Inferior parietal cortex (tissue), 1 donor: ENCODE data around the gene TSHZ2.
"Not testable (repeated sequence)": the region's sequence is repeated elsewhere in the genome, so short reads cannot be mapped to it uniquely, and the experiment has no call there.

Experiments used
- DNase-seq: peaks from one replicate; pipeline ENCODE4 v3.0.0-alpha.2; 2016; ENCODE audit errors: extremely low spot score

Gene TSHZ2

DNA sequence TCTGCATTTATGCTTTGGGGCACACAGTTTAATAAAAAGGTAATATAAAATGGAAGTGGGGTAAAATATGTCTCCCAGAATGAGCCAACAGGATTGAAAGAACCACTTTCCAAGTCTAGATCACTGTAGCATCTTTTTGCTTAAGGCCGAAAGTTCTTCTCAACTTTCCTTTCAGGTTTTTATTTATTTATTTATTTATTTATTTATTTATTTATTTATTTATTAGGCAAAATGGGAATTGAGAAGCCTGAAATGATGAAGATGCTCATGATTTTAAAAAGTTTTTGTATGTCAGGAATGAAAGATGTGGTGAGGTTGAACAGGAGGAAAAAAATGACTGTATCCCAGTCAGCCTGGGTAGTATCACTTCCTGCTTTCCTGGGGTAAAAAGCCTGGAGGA is 24.0 kb downstream of the TSHZ2 start:
- DNase-seq = no peak

DNA sequence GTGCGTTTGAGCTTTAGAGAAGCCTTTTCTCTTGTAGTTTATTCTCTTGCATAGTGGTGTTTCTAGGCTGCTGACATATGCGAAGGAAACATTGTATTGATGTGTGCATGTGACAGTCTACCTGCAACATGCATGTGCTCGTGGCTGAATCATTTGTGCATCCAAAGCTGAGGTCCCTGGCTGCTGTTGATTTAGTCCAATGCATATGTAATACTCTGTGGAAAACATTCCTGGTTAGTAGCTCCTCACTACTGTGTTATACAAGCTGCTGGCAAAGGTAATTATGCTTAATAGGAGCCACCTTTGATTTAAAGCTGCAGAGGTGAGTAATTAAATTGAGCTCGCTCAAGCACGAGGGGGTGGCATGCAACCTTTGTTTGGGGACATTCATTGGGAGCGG is 24.5 kb downstream of the TSHZ2 start:
- no peak for DNase-seq

DNA sequence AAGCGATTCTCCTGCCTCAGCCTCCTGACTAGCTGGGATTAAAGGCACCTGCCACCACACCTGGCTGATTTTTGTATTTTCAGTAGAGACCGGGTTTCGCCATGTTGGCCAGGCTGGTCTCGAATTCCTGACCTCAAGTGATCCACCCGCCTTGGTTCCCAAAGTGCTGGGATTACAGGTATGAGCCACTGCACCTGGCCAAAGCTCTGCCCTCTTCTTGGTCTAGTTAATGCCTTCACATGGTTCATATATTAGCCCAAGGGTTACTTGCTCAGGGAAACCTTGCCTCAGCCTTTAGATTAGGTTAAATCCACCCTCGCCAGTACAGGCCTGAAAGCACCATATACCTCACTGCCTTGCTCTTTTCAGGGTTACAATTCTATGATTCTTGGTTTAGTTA is 26.1 kb downstream of the TSHZ2 start:
- no peak for DNase-seq

DNA sequence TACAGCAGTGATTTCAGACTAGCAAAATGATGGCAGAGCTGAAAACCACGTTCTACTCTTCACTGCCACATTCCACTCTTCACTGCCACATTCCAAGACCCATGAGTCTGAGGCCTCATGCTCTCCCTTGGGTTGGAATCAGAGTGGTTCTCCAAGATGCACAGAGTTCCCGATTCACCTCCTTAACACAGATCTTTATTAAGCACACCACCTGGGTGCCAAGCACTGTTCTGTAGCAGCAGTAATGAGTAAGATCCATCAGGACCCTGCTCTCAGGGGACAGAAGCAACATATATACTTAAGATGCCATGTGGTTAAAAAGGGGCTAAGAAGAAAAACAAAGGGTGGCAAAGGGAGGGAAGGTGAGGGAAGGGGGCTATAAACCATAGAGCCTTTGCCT is 26.9 kb downstream of the TSHZ2 start:
- DNase-seq = no peak

DNA sequence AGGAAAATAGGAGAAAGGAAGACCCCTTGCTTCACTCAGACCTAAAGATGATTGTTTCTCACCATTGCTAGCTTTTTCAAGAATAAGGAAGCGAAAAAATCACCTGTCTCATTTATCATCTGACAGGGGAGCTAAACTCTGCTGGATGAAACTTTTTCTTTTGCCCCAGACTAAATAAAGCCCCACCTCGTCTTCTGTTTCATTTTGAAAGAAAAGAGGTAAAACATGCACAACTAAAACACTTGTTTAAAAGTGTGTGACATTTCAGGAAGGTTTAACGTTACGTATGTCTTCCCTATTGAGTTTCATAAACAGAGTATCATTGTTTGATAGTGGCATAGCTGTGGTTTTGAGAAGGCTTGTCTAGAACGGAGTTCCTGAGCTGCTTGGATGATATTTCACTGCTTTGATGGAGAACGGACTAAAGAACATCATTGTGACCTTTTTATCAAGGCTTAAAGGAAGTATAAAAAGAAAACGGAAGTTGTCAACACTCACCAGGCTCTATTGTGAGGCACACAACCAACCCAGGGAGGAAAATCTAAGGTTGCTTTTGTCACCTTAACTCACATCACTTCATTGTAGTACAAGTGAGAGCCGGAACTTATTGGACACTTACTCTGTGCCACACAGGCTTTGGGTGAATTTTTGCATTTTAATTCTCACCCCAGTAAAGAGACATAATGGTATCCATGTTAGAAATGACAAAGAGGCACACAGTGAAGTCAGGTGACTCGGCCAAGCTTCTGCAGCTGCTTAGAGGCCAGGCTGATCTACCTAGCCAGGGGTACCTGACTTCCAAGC is 29.5 kb downstream of the TSHZ2 start:
- DNase-seq = no peak

DNA sequence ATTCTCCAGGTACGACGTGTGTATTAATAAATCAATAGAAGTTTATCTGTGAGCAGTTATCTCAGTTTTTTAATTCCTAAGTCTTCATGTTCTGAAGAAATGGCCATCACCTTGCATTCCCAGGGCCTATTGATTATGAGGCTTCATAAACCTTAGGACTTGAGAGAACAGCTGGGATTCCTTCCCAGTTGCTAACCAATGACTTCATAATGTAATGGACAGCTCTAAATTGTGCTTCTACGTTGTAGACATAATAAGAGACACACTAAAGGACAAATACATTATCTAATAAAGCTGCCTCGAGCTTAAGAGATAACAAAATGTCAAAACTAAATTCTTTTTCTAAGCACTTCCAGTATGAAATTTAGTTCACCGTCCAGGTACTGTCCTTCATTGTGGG is 30.6 kb downstream of the TSHZ2 start:
- DNase-seq = no peak

DNA sequence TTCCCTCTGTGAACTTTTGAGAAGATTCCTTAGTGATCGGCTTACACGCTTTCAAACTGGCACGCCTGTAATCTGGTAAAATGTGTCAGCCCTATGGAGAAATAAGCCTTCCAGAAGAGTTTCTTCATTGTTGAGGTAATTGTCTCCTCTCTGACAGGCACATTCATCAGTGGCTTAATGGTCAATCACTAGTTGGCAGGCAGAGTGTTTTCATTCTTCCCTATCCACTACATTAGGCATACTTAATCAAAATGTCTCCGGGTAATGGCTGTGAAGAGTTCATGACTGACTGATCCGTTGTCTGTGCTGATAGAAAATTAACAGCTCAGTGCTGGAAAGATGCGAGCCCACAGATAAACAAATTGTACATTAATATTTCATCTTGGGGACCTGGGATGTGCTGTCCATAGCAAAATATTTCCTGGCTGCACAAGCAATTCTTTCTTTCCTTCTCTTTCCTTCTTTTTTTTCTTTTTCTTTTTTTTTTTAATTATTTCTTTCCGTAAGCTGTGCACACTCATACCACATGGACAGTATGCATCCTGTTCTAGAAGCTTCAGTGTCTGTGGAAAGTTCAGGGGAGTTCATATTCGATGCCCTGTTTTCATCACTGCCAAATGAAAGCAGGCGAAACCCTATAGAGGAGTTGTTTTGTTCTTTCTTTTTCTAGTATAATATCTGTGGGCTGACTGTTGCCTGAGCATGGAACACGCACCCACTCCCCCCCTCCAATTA is 31.4 kb downstream of the TSHZ2 start:
- no peak for DNase-seq

DNA sequence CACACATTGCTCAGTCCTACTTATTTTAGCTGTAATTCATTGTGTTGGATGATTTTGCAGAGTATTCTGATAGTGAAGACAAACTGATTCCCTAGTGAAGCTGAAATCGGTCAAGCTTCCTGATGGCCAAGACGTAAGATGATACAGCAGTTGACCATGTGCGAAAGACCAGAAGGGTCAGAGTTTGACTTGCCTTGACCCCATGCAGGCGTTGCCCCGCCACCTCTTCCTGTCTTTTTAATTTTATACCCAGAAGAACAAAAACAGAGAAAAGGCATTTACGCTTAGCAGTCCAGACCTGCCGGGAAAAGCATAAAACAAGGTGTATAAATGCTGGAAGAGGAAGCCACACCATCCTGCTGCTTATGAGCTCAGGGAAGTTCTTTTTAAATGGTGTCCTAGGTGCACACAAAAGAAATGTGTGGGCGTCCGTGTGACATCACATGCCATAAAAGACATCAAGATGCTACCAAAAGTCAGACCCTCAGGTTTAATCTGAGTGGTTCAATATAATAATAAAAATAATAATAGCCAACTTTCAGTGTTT is 32.2 kb downstream of the TSHZ2 start:
- DNase-seq = no peak

DNA sequence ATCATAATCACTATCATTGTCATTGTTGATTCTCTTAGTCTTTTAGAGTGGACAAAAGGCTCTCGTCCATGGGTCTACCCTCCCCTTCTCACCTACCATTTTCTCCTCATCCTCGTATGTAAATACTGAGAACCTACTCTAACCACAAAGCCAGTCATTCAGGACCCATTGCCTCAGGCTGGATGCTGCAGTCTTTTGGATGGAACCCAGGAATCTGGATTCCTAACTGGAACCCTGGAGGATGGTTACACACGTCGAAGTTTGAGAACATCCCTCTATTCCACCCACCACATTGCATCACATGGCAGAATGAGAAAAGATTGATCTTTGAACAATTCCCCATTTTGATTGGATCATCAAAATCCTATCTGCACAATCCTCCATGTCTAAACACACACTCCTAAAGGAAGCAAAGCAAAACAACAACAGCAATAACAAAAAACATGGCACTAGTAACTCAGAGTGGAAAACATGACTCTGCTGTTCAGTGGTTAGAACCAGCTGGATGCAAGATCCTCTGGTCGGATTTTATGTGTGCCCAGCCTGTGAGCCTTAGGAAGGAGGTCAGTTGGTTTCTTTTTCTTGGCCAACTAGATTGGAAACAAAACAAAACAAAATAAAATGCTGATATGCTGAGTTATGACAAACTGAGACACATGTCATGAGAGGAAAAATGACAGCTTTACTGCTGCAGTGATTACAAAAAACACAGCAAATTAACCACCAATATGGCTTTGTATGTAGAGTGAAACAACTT is 38.0 kb downstream of the TSHZ2 start:
- no peak for DNase-seq

DNA sequence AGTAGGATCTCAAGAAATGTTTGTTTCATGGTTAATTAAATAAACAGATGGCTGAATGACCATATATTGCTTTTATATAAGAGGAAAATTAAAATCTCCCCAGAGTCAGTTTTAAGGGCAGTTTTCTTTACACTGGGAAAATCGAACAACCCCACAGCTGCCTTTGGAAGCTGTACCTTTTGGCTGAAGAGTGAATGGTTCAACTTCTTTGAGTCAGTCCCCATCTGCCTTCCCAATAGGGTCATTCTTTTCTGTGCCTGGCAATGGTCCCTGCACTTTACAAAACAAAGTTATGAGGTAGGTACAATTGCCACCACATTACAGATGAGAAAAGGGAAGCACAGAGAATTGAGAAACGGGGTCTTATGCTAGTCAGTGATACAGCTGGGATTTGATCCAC is 39.5 kb downstream of the TSHZ2 start:
- no peak for DNase-seq

DNA sequence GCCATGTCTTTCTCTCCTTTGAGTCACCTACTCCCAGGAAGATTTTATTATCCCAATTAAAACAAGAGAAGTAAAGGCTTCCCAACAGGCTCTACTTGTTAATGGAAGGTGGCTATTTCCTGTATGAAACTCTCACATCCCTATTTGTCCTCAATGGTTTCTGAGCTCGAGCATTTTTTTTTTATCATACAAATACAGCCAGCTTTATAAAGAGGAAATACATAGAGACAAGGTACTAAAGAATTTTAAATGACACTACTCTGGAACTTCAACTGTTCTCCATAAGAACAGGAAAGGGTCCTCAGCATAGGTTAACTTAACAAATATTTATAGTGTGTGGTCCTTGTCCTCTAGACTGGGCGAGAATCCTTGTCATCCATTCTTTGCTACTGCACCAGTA is 41.0 kb downstream of the TSHZ2 start:
- DNase-seq = no peak

DNA sequence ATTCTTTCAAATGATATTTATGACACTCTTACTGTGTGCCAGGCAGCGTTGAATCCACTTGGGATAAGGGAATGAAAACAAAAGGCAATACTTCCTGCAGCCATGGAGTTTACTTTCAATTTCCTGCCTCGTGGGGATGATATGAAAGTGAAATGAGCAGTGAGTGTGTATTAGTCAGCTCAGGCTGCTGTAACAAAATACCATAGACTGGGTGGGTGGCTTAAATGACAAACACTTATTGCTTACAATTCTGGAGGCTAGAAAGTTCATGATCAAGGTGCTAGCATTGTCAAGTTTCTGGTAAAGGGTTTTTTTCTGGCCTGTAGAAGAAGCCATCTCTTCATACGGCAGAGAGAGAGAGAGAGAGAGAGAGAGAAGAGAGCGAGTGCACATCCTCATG is 41.7 kb downstream of the TSHZ2 start:
- DNase-seq = no peak

DNA sequence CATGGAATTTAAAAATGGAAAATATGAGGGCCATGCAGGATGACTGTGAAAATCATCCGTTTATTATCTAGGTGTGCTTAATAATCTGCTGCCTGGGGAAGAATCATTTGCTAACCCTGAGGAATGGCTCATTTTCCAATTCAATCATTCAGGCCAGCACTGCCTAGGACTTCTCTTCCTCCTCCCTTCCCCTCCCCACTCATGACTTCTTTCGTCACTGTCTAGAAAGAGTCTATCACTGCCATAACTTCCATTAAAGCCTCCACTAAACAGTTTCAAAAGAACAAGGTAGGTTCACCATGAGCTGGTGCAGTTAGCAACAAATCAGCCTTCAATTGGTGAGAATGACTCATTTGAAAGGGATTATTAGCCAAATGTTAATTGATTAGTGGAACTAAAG is 43.9 kb downstream of the TSHZ2 start:
- DNase-seq = no peak

DNA sequence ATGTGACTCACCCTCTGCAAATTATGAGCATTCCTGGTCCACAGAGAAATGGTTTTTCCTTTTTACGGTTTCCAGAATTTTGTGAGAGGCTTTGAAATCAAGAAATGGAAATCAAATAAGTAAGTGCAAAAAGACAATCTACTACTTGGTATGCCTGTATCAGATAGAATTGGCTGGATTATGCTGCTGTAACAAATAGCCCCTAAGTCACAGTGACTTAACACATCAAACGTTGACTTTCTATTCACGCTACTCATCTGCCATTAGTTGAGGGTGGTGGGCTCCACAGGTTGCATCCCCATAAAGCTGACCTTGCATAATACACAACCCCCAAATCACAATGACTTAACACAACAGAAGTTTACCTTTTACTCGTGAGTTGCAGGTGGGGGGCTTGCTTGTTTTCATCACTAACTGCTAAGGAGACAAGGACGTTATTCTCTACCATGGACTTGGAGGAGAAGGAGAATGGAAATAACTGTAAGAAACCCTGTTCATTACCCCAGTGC is 44.4 kb downstream of the TSHZ2 start:
- DNase-seq = no peak

DNA sequence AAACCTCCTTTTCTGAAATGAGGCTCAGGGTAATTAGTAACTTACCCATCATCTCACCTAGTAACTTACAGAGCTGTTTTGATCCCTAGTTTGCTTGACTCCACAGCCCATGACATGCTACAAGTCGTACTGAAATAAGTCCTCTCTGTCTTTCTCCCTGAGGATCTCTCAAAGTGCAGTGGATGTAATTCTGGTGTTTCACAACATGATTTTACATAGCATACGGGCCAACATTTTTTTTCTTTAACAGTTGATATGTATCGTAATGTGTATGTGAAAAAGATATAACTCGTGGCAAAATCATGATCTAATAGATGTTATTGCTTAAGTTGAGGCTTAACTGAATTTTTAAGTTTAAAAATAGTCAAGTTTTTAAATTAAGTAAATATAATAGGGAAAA is 45.0 kb downstream of the TSHZ2 start:
- DNase-seq = no peak

DNA sequence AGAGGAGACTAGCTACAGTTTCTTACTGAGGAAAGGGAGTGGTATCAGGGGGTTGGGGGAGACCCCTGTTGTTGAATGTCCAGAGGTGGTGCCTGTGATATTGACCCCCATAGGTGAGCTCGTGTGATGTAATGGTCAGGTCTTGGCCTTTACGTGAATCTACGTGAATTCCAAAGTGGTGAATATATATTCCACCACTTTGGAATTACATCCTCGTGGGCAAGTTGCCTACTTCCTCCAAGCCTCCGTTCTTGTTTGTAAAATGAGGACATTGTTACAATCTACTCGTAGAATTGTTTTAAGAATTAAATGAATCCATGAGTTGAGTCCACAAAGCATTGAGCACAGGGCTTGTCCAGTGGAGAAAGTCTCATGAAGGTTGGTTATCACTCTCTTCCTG is 47.3 kb downstream of the TSHZ2 start:
- DNase-seq = no peak

DNA sequence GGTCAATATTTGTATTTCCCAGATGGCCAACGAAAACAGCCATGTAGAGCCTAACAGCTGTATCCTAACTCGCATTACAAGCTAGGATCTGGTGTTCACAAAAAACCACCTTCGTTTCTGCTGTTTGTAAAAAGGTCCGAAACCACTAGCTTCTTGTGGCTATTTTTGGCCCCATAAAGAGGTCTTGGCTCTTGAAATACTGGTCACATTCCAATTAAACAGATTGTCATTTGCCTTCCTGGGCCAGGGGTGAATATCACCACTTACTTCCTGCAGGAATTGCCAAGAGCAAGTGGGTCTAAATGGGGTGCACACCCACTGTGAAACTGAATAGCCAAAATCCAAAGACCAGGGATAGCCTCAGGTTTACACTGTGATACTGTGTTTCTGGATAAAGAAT is 48.2 kb downstream of the TSHZ2 start:
- no peak for DNase-seq

DNA sequence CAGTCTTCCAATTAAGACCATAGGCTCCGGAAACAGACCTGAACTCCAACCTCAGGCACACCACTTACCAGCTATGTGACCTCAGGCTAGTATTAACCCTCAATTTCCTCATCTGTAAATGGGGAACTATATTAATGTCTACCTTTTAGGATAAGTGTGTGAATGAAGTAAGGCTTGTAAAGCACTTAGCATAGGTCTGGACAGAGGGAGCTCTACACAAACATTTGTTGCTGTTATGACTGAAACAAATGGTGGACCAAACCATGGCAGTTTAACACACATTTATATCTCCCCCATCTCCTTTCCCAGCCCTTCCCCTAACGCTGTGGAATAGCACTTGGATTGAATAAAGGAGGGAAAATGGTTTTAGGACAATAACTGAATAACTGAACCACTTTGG is 48.7 kb downstream of the TSHZ2 start:
- no peak for DNase-seq

DNA sequence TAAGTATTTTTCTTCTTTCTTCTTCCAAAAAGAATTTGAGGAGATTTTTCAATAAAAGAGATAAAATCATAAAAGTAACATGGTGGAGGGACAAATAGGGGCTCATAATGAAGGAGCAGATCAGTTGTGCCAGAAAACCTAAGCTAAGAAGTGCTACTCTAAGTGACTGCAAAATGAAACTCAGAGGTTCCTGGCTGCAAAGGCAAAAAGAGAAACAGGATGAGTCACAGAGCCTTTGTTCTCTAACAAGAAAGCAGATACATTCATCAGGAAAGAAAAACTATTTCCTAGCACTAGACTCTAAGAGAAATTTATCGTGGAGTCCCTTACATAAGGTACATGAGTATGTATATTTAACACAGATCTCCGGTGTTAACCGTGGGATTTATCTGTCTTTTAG is 49.8 kb downstream of the TSHZ2 start:
- no peak for DNase-seq

DNA sequence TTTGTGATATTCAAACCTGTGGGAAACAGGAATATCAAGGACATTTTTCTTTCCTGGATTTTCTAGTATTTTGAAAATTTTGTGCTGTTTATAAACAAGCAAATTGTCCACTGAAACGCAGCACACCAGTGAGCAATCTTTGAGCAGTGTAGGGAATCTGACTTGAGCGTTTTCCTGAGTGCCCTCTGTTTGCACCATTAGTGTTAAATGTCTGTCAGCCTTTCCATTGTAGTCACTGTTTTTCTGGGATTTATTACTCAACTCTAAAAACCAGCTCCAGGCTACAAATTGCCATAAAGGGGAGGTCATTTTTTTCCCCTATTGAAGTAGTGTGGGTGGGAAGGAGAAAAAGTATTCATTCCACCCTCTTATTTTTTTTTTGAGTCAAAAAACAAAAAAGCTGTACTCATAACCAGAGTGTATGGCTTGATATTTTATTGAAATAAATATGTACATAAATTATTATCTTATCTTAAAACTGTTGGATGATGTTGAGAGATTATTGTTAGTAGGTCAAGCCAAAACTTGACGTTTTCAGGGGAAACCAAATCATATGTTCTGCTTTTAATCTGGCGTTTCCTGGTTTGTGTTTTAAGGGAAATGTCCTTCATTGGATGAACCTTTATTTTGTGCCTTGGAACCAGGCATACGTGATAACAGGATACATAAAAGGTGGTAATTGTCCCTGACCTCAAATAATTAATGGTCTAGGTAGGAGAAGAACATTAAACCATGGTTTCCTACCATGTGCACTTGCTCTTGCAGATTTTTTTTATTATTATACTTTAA is 51.8 kb downstream of the TSHZ2 start:
- no peak for DNase-seq

DNA sequence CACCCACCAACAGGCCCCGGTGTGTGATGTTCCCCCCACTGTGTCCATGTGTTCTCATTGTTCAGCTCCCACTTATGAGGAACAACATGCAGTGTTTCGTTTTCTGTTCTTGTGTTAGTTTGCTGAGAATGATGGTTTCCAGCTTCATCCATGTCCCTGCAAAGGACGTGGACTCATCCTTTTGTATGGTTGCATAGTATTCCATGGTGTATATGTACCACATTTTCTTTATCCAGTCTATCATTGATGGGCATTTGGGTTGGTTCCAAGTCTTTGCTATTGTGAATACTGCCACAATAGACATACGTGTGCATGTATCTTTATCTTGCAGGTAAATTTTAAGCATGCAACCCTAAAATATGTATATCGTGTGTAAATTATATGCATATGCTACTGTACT is 52.5 kb downstream of the TSHZ2 start:
- not testable (repeated sequence) for DNase-seq
